ENCODE results near the gene ATP8B4.

ATP8B4 gene

GRCh38 chr15:50057196-50057595 lies 61.8 kb downstream of the ATP8B4 start:
- TF ChIP-seq, protein P1, sequence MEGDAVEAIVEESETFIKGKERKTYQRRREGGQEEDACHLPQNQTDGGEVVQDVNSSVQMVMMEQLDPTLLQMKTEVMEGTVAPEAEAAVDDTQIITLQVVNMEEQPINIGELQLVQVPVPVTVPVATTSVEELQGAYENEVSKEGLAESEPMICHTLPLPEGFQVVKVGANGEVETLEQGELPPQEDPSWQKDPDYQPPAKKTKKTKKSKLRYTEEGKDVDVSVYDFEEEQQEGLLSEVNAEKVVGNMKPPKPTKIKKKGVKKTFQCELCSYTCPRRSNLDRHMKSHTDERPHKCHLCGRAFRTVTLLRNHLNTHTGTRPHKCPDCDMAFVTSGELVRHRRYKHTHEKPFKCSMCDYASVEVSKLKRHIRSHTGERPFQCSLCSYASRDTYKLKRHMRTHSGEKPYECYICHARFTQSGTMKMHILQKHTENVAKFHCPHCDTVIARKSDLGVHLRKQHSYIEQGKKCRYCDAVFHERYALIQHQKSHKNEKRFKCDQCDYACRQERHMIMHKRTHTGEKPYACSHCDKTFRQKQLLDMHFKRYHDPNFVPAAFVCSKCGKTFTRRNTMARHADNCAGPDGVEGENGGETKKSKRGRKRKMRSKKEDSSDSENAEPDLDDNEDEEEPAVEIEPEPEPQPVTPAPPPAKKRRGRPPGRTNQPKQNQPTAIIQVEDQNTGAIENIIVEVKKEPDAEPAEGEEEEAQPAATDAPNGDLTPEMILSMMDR (IDR thresholded peaks at IDR 0.05): no peak
- DNase-seq (ENCODE audit: low spot score): no peak
- Histone ChIP-seq H3K4me3 (no peak overlapping the region), H3K27ac (peak overlapping the region in 1 of 2 donors; percentile 36)

DNA sequence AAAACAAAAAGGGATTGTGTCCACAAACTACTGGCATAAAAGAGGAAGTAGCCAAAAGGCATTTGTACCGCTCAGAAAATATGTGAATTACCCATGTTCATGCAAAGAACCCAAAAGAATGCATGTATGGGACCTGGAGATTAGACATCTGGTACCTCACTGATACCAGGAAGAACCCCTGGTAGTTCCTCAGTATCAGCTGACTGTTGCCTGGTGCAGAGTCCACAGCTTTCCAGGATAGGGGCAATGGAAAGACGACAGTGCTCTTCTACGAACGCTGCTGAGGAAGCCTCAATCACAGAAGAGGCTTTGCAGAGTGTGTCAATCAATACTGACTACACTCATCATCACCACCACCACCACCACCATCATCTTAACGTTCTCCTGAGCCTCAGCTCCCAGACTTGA lies 63.3 kb downstream of the ATP8B4 start:
- TF ChIP-seq, protein P1 (IDR thresholded peaks at IDR 0.05): no peak
- Histone ChIP-seq H3K27ac (peak overlapping the region; percentile 40 to 77), H3K4me3 (no peak overlapping the region)
- no peak for DNase-seq (ENCODE audit: low spot score)

DNA sequence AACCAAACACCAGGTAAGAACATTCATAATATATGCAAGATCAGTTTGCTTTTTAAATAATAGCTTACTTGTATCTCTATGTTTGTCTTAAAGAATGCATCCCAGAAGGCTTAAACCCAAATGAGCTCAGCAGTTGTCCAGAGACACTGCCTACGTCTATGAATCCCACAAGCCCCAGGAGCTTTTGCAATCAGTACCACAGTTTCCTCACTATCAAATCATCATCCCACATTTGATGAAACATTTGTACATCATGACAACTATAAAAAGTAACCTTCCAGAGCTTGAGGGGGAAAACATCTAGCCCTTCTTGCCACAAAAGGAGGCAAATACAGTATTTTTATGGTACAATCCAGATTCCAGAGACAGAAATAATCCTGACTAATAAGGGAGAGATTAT lies 63.7 kb downstream of the ATP8B4 start:
- peak overlapping the region; percentile 56 for H3K4me3 ChIP-seq
- TF ChIP-seq, protein P1 (IDR thresholded peaks at IDR 0.05): no peak
- H3K27ac ChIP-seq: peak overlapping the region; percentile 40 to 77
- no peak for DNase-seq (ENCODE audit: low spot score)

GRCh38 chr15:50053055-50053856 lies 65.8 kb downstream of the ATP8B4 start:
- no peak for DNase-seq (ENCODE audit: low spot score)
- Histone ChIP-seq H3K4me3 (no peak overlapping the region), H3K27ac (peak overlapping the region in 1 of 2 donors; percentile 13)
- TF ChIP-seq, protein P1 (IDR thresholded peaks at IDR 0.05): no peak

DNA sequence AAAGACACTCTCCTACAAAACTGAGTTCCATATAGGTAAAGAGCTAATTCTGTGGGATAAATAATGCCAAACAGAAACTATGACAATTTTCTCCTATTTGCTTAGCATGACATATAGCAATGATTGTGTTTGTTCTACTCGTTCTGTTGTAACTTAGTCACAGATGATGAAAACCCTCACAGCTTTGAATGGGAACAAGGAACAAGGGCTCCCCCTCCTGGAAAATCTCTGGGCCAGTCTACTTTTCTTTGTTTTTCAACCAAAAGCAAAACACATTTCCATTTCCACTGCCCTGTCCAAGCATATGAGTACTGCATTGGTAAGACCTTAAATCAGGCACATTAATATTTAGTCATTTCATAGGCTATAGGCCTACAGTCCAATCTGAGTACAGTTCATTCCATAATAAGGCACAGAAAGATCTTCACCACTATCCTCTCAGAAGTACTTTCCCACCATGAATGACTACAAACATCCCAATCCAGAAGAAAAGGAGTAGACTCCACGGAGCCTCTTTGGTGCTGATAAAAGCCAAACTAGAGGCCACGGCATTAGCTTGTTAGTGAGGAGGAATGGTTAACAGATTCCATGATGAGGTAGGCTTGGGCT lies 67.1 kb downstream of the ATP8B4 start:
- Histone ChIP-seq H3K27ac (peak overlapping the region in 1 of 2 donors; percentile 53), H3K4me3 (no peak overlapping the region)
- DNase-seq (ENCODE audit: low spot score): no peak
- TF ChIP-seq, protein P1 (IDR thresholded peaks at IDR 0.05): peak; percentile 49

GRCh38 chr15:50050986-50051743 lies 67.9 kb downstream of the ATP8B4 start:
- Histone ChIP-seq H3K27ac (no peak overlapping the region), H3K4me3 (no peak overlapping the region)
- TF ChIP-seq, protein P1 (IDR thresholded peaks at IDR 0.05): no peak
- DNase-seq (ENCODE audit: low spot score): no peak

Measured in coronary artery (tissue), 2 donors.